Left lung (tissue), 10 donors: ENCODE measurements around the gene NOTCH1. TPM values are rescaled to one million over a fixed set of nuclear protein-coding genes. Genes with fewer than 3 reads are reported as not detected.

Source experiments
- ATAC-seq: fragments of 200-7000 bp; cut with Tn5 transposase; one replicate; pipeline ENCODE4 v1.9.1; 2020; ENCODE audit warnings: moderate library complexity
- DNase-seq, 4 donors: peaks; one replicate each; pipeline ENCODE4 v3.0.0-alpha.2; 2013 to 2020
- H3K27ac ChIP-seq, 2 donors: fragments of 200-600 bp; sonication (generic) in 1 of 2; one replicate each; pipeline versions ENCODE4 v1.5.0 to v1.8.0; 2020 to 2021
- H3K27me3 ChIP-seq, 2 donors: fragments of 200-600 bp; sonication (generic) in 1 of 2; one replicate each; pipeline versions ENCODE4 v1.5.0 to v1.8.0; 2020 to 2021
- H3K36me3 ChIP-seq, 2 donors: fragments of 200-600 bp; sonication (generic) in 1 of 2; one replicate each; pipeline versions ENCODE4 v1.5.0 to v1.8.0; 2020 to 2021
- H3K4me1 ChIP-seq, 2 donors: fragments of 200-600 bp; one replicate each; pipeline ENCODE4 v1.8.0; 2021
- H3K4me3 ChIP-seq, 2 donors: fragments of 200-600 bp; sonication (generic) in 1 of 2; one replicate each; pipeline versions ENCODE4 v1.5.0 to v1.8.0; 2020 to 2021; ENCODE audit warnings: mild to moderate bottlenecking in 1 of 2
- H3K9me3 ChIP-seq, 2 donors: fragments of 200-600 bp; sonication (generic) in 1 of 2; one replicate each; pipeline versions ENCODE4 v1.5.0 to v1.8.0; 2020 to 2021
- CTCF ChIP-seq, 2 donors: fragments of 200-600 bp; sonication (generic) in 1 of 2; IDR thresholded peaks; one replicate each; pipeline versions ENCODE4 v1.5.0 to v1.8.0; 2021; ENCODE audit warnings: antibody characterized with exemption in 2 of 2
- intact Hi-C, 2 donors: fragments of 100-400 bp; cut with DNase I; formaldehyde crosslinking; loops; one replicate each; pipeline versions ENCODE4 v1.11.2 to v1.14.2; 2022
- polyA plus RNA-seq, 6 donors: library from polyadenylated mRNA; unstranded; fragments of 120-200 nt; gene quantifications; one replicate each; pipeline ENCODE4 v1.2.1, GENCODE V29; 2013; ENCODE audit not compliant: insufficient read length in 6 of 6
- total RNA-seq, 2 donors: library from RNA; stranded (reverse); fragmentation: NEBNext Ultra II Directional; extraction: Animal tissue kit (Norgen Biotek cat#: 25700); gene quantifications; one replicate each; pipeline ENCODE4 v1.2.1, GENCODE V29; 2021
- donor health status: DM: no; HTN: yes; CAD: no.
- donor health status: DM: no; HTN: no; CAD: no.

NOTCH1 gene
- total and polyA plus RNA-seq, 8 donors = 21.7 to 102 (median 33.7) TPM

GRCh38 chr9:136466155-136466541, 79.7 kb downstream of the NOTCH1 start:
- intact Hi-C loops = no loop called here
- no peak for TF ChIP-seq CTCF (IDR thresholded peaks at IDR 0.05)
- DNase-seq (no peak), ATAC-seq (no peak)
- no peak overlapping the region for H3K27ac ChIP-seq
- H3K9me3 ChIP-seq = no peaks in the 10 kb centered on the region
- no peak overlapping the region for H3K4me3 ChIP-seq
- H3K36me3 ChIP-seq = peaks cover 0 to 100% of the 10 kb centered on the region in 2 donors
- H3K4me1 ChIP-seq = no peaks in the 10 kb centered on the region
- no peaks in the 10 kb centered on the region for H3K27me3 ChIP-seq

GRCh38 chr9:136465500-136466154, 80.2 kb downstream of the NOTCH1 start:
- ATAC-seq = no peak
- H3K36me3 ChIP-seq = peaks cover 0 to 100% of the 10 kb centered on the region in 2 donors
- intact Hi-C loops = no loop called here
- no peaks in the 10 kb centered on the region for H3K27me3 ChIP-seq
- no peak overlapping the region for H3K27ac ChIP-seq
- no peak for DNase-seq
- no peak overlapping the region for H3K4me3 ChIP-seq
- H3K4me1 ChIP-seq = no peaks in the 10 kb centered on the region
- TF ChIP-seq CTCF (IDR thresholded peaks at IDR 0.05) = no peak
- no peaks in the 10 kb centered on the region for H3K9me3 ChIP-seq

GRCh38 chr9:136464241-136464640, 81.6 kb downstream of the NOTCH1 start:
- ATAC-seq (no peak), DNase-seq (no peak)
- intact Hi-C loops = no loop called here
- no peaks in the 10 kb centered on the region for H3K9me3 ChIP-seq
- TF ChIP-seq CTCF (IDR thresholded peaks at IDR 0.05) = no peak
- H3K4me3 ChIP-seq = no peak overlapping the region
- no peaks in the 10 kb centered on the region for H3K27me3 ChIP-seq
- H3K36me3 ChIP-seq = peaks cover 0 to 100% of the 10 kb centered on the region in 2 donors
- H3K4me1 ChIP-seq = no peaks in the 10 kb centered on the region
- H3K27ac ChIP-seq = no peak overlapping the region

- H3K9me3 ChIP-seq = no peaks in the 10 kb centered on the region
- H3K4me3 ChIP-seq = no peak overlapping the region
- ATAC-seq = no peak
- H3K27me3 ChIP-seq = no peaks in the 10 kb centered on the region
- intact Hi-C loops = no loop called here
- peaks cover 0 to 100% of the 10 kb centered on the region in 2 donors for H3K36me3 ChIP-seq
- no peak for TF ChIP-seq CTCF (IDR thresholded peaks at IDR 0.05)
- no peak overlapping the region for H3K27ac ChIP-seq
- no peak for DNase-seq
- H3K4me1 ChIP-seq = no peaks in the 10 kb centered on the region
Observed at GRCh38 chr9:136463578-136463977, 82.3 kb downstream of the NOTCH1 start.

GRCh38 chr9:136462664-136463063, 83.2 kb downstream of the NOTCH1 start:
- TF ChIP-seq CTCF (IDR thresholded peaks at IDR 0.05) = no peak
- Histone ChIP-seq H3K27me3 (no peaks in the 10 kb centered on the region), H3K36me3 (peaks cover 0 to 100% of the 10 kb centered on the region in 2 donors), H3K9me3 (no peaks in the 10 kb centered on the region), H3K4me1 (no peaks in the 10 kb centered on the region), H3K4me3 (no peak overlapping the region), H3K27ac (no peak overlapping the region)
- DNase-seq (no peak), ATAC-seq (no peak)
- intact Hi-C loops = no loop called here
